ENCODE measurements around the gene CARMIL1. TPM values are rescaled to one million over a fixed set of nuclear protein-coding genes. Genes with fewer than 3 reads are reported as not detected.
A peak's percentile ranks its signal among the peaks of the same experiment; 100 is the strongest.

The CARMIL1 gene
- total RNA-seq, 1 donor from 2014 or later = 20.8 TPM

DNA sequence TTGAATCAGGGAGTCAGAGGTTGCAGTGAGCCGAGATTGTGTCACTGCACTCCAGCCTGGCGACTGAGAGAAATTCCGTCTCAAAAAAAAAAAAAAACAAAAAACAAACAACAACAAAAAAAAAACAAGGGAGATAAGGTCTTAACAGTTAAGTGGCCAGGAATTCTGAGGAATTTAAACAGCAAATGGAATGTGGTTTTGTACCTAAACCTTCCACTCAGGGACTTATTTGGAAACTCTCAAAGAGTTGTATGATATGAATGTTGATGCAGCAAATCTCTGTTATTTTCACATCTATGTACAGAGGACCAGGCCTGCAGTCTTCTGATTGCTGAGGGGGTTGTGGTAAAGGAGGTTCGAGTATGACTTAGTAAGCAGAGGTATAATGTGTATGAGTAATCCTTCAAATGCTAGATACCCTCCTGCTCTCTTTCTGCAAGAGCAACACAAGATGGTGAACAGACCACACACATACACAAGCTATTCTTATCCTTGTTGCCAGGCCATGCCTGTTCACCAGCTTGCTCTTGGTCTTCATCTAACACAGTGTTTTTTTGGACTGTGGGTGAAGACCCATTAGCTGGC lies 197.9 kb downstream of the CARMIL1 start:
- ATAC-seq (no peak), DNase-seq (ENCODE audit: low spot score) (no peak)
- intact Hi-C loops (cut with DNase I) = no loop called here

DNA sequence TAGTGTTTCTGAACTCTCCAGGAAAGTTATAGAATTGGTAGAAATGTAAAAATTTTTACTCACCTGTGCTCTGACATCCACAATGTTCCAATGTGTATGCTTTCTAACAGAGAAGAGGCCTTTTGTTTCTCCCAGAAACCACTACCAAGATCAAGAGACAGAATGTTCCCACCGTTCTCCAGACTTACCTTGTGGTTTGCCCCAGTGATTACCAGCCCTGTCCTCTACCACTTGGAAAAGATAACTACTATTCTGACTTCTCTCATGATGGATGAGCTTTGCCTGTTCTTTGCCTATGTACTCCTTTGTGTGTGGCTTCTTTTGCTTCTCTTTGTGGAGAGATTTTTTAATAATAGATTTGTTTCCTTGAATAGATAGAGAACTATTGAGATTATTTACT lies 199.8 kb downstream of the CARMIL1 start:
- intact Hi-C loops (cut with DNase I) = no loop called here
- DNase-seq (ENCODE audit: low spot score) (no peak), ATAC-seq (peak; percentile 80)

DNA sequence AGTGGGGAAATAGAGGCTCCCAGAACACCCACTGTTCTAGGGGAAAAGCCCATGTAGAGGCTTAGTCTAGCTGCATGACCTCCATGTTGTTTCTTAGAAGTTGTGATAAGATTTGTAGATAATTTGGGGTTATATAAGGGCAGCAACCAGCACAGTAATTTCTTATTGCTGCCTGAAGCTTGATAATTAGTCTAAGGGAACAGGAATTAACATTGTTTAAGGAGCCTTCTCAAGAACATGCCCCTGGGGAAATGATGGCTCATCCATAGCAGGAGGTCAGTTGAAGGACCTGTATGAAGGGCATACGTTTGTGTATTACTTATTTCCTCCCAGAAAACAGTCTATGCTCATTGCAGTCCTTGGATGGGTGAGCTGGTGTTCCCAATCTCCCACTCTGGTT lies 202.1 kb downstream of the CARMIL1 start:
- ATAC-seq = no peak
- no peak for DNase-seq (ENCODE audit: low spot score)
- intact Hi-C loops (cut with DNase I) = no loop called here

DNA sequence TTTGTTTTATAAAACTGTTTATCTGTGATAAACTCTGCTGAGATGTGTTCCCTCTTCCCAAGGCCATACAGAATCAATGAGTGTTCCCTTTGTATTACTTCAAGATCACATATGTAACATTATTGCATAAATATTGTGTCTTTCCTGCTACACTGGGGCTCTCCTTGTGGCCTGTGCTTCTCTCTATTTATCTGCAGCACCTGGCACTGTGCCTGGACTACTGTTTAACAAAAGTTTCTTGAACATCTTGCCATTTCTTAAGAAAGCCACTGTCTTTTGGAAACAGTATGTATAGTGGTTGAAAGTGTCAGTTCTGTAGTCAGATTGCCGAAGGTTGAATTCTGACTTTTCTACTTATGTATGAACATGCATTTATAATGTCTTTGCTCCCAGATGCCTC lies 203.8 kb downstream of the CARMIL1 start:
- no peak for DNase-seq (ENCODE audit: low spot score)
- no peak for ATAC-seq
- intact Hi-C loops (cut with DNase I) = no loop called here

DNA sequence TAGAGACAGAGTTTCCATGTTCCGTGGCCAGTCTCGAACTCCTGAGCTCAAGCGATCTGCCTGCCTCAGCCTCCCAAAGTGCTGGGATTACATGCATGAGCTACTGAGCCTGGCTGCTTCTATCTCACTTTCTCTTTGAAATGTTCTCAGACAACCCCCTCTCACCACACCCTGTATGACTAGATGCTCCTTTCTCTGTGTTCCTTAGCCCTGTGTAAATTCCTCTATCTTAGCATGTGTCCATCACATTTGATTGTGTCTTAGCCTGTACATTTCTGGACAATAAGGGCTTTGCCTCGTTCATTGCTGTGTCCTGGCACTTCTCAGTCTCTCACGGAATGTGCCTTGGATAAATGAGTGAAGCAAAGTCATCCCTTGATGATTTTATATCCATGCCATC lies 204.8 kb downstream of the CARMIL1 start:
- DNase-seq (ENCODE audit: low spot score) (no peak), ATAC-seq (no peak)
- intact Hi-C loops (cut with DNase I) = no loop called here

DNA sequence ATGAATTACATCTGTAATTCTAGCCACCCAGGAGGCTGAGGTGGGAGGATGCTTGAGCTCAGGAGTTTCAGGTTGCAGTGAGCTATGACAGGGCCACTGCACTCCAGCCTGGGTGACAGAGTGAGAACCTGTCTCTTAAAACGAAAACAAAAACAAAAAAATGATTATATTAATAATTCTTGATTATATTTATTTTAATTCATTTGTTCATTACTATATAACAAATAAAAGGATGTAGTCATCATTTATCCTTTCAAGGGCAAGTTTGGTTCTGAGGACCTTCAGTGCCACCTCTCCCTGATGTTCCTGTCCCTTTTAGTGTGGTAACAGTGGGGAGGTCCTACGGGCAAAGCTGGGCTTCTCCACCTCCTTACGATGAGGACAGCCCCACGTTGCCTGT lies 205.7 kb downstream of the CARMIL1 start:
- intact Hi-C loops (cut with DNase I) = no loop called here
- ATAC-seq = no peak

DNA sequence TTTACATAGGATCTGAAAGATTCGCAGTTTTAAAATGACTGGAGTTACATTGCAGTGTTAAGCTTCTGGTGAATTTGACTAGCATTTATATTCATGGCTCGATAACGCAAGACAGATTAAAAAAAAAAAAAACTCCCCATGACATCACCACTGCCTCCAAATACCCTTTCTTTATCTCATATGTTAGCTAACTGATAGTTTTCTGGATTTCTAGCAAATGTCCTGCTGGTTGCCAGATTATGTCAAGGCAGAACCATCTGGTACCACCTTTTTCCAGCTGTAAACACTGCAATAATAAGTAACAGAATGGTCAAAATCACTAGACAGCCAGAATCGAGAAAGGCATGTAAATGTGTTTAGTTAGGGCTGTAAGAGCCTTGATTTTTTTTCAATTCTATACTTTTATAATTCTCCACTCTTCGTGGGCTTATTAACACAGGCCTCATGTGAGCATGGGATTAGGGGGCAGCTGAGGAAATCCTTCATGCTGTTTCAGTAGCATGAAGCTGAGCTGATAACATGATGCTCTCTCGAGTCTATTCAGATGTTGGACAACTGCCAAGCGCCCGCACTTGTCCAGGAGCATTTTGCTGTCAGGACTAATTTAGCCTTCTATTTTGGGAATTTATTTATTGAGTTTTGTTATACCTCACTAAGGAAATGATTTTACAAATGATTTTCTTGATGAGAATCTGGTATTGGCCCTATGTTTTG lies 206.8 kb downstream of the CARMIL1 start:
- DNase-seq (ENCODE audit: low spot score) = no peak
- intact Hi-C loops (cut with DNase I) = no loop called here
- no peak for ATAC-seq

More for the DNA sequence above, 205.7 kb downstream of the CARMIL1 start:
- DNase-seq (ENCODE audit: low spot score) = no peak

DNA sequence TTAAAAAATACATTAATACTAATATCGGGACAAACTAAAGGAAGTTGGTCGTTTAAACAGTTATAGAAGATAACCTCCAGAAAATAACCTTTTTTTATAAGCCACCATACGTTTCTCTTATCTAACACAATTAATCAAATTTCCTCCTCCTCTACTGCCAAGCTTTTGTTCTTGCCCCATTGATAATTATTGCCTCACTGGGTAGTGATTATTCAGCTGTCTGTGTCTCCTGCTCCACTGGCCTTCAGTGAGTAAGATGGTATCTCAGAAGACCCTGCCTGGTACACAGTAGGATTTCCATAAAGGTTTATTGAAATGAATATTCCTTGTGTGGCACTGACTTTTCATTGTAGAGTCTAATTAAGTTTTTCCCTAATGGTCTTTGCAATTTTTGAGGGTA lies 207.4 kb downstream of the CARMIL1 start:
- DNase-seq (ENCODE audit: low spot score) = no peak
- intact Hi-C loops (cut with DNase I) = no loop called here
- no peak for ATAC-seq

DNA sequence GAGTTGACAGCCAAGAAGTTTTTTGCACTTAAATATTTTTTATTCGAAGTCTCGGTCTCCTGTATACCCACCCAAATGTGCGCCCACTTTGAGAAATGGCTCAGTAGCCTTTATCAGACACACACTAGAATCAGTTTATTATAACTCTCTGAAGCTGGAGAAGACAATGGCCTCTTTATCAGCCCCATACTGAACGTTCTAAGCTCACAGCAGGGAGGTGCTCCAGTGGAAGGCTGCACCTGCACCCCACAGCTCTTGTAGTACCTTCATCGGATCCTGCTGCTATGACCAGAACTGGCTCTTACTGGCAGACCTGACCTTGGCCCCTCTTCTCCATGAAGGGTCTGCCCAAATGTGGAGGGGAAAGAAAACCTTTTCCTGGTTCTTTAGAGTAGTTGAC lies 207.8 kb downstream of the CARMIL1 start:
- ATAC-seq (no peak), DNase-seq (ENCODE audit: low spot score) (no peak)
- intact Hi-C loops (cut with DNase I) = no loop called here

DNA sequence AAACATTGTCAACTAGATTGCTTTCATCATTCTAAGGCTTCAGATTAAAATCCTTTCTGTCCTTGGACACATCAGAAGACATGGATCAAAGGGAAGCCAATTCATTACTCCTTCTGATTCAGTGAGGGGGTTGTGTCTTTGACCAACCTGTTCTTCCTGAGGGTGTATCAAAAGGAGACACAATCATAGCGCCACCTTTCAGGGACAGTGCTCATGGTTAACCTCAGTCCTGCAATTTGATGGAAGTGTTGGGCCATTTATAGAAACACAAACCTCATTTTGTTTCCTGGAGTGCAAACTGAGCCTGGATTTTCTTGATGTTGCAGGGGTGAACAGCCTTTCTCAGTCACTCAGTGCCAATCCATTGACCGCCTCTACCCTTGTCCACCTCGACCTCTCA lies 209.0 kb downstream of the CARMIL1 start:
- intact Hi-C loops (cut with DNase I) = no loop called here
- DNase-seq (ENCODE audit: low spot score) (no peak), ATAC-seq (no peak)

DNA sequence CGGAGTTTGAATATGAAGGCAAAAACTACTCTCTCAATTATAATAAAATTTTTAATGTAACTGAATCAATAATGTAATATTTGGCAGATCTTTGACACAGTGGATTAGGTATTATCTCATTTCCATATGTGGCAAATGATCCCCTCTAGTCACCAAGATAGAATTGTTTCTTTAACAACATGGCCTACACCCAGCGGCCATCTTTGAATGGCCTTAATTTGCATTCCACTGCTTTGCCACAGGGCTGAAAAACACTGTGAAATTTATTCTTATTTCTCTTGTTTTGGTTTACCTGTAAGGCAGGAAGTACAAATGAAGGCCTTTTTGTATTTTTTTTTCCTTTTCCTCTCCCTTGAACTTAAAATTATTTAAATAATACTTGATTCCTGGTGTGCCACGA lies 210.2 kb downstream of the CARMIL1 start:
- intact Hi-C loops (cut with DNase I) = no loop called here
- ATAC-seq = no peak
- DNase-seq (ENCODE audit: low spot score) = no peak

DNA sequence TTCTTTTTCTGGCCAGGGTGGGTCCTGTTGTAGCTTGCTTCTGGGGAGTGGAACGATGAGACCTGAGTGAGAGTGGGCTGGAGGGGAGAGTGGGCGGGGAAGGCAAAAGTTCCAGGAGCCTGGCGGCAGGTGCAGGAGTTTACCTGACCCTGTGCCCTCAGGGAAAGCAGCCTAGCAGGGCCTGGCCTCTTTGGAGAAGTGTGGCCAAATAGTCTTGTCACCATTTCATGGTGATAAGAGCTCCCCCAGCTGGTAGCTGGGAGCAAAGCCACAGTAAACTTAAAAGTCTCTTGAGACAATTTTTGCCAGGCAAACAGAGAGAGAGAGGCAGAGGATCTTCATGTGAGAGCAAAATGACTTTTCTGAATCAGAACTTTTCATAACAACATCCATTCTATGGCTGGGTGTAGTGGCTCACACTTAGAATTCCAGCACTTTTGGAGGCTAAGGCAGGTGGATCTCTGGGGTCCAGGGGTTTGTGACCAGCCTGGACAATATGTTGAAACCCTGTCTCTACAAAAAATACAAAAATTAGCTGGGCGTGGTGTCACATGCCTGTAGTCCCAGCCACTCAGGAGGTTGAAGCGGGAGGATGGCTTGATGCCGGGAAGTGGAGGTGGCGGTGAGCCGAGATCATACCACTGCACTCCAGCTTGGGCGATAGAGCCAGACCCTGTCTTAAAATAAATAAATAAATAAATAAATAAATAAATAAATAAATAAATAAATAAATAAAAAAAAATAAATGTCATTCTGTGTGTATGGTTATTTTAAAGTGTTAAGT lies 211.0 kb downstream of the CARMIL1 start:
- DNase-seq (ENCODE audit: low spot score) (peak; percentile 81), ATAC-seq (peak; percentile 95)
- intact Hi-C loops (cut with DNase I) = loop anchor here (5.0 kb wide), 1 partner anchor 223 kb away; no protein-coding TSS in a partner anchor

DNA sequence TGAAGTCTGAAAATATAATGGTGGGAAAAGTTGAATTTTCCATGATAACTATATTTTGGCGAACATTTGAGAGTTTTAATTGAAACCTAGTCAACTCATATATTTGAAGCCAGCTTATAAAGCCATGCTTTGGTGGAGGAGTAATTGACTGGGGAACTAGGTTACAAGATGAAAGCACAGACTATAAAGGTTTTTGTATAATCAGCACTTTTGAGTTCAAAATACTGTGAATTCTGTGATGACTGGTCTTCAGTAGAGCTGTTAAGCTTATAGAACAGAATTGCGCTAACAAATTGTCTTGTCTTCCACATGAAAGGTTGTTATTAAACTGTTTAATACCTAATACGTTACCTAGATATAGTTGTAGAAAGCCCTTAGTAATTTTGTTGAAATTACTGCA lies 213.8 kb downstream of the CARMIL1 start:
- no peak for ATAC-seq
- intact Hi-C loops (cut with DNase I) = loop anchor here (5.0 kb wide), 1 partner anchor 226 kb away; no protein-coding TSS in a partner anchor
- DNase-seq (ENCODE audit: low spot score) = no peak

DNA sequence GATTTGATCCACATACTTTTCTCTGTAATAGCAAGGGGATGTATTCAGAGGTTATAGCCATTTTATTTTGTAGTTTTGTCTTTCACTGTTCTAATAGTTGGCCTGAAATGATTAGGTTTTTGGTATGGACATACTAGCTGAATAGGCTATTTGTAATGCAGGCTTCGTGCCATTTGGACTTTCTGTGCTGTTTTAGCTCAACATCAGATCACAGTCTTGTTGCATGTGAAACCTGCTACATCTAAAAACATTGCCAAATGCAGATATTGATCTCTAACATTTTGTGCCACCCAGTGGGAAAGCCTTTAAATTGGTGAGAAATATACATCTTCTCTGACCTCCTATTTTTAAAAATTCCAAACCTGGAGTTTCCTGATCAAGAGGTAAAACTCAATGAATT lies 215.3 kb downstream of the CARMIL1 start:
- ATAC-seq = no peak
- intact Hi-C loops (cut with DNase I) = loop anchor here (5.0 kb wide), 1 partner anchor 227 kb away; no protein-coding TSS in a partner anchor
- DNase-seq (ENCODE audit: low spot score) = no peak

DNA sequence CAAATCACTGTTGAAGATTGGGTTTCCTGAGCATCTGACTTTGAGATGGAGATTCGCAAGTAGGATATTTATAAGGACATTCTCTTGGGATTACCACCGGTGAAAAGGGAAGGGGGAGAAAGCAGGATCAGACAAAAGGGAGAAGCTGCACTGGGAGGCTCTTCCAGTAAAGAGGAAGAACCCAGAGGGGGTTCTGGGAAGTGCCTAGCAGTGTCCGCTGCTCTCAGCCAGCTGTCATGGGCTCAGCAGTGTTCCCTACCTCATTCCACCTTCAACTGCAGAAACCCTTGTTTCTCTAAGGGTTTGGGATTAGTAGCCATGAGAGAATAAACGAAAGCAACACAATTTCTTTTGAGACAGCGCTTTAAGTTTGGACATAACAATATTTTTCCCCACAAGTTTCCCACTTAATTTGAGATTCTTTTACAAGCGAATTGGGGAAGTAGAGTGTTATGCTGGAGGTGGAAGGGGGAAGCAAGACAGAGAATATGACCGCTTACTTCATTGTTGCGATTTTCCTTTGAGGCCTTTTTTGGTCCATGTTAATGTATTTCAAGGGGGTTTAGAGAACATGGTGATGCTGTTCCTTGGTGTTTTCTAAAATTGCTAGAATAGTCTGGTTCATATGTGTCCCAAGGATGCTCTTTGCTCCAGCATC lies 218.3 kb downstream of the CARMIL1 start:
- intact Hi-C loops (cut with DNase I) = no loop called here
- ATAC-seq = no peak
- DNase-seq (ENCODE audit: low spot score) = no peak

DNA sequence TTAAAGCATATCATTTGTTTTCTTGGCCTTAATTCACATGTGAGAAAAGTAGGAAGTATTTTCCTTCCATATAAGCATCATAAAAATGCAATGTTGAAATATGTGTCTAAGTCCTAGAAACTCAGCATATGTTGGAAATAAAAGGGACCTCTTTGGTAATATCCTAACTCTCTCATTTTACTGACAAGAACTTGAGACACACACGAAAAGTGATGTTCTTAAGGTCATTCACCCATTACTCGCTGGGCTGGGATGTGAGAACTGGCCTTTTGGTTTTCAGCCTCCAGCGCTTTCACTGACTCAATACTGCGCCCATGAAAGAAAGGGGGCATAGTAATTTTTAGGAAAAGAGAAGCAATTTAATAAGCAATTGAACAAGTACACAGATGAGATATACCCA lies 219.3 kb downstream of the CARMIL1 start:
- ATAC-seq = no peak
- DNase-seq (ENCODE audit: low spot score) = no peak
- intact Hi-C loops (cut with DNase I) = no loop called here

DNA sequence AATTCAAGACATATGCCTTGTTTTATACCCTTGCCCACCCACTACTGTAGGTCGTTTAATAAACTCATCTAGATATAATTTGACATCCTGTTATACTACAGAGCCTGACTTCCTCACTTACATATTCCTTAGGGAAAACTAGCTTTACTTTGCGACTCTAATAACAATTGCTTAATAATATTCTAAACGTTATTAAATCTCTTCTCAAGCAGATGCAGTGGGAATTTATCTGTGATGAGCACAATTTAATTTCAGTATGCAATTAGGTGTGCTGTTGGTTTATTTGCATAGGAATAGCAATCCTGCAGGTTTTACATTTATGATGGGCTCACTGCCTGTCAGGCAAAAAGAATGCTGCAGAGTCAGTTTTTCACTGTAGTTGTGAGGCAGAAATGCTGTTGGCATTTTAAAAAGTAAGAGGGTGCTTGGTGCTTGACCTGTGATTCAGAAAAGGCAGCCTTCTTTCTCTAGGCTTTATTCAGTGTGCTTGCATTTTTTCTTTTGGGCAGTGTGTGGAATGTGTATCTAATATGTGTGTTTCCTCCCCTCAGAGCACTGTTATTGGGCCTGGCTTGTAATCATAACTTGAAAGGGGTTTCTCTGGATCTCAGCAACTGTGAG lies 220.6 kb downstream of the CARMIL1 start:
- ATAC-seq (no peak), DNase-seq (ENCODE audit: low spot score) (no peak)
- intact Hi-C loops (cut with DNase I) = no loop called here

DNA sequence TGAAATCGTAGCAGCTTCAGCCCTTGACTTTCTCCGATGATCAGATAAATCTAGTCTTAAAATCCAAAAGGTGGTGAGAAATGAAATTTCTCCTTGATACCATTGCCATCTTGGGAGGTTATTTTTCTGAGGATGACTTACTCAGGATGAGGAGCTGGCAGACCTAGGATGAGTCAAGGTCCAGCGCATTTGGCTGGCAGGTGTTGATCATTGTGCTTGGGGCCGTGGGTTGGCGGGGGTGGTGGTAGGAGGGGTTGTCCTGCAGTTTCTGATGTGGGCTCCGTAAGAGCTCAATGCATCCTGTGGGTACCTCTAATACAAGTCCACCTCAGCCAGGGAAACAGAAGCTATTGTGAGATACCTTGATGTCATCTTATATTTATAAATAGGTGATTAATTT lies 224.5 kb downstream of the CARMIL1 start:
- DNase-seq (ENCODE audit: low spot score) = no peak
- intact Hi-C loops (cut with DNase I) = no loop called here
- ATAC-seq = no peak

DNA sequence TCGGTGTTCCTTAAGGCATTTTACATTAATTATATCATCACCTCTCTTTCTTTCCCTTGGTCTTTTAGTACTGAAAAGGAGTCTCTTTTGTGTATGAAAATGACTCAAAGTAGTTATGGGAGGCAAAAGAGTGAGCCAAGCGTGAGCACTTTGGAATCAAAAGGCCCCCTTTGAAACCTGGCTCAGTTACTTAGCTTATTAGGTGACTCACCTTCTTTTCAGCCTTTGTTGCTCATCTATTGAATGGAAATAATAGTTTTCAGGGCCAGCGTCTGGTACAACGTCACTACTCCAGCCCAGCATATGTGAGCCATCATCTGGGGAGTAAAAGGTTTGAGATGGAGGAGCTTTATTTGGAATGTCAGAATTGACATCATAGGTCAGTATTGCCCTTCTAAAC lies 225.5 kb downstream of the CARMIL1 start:
- DNase-seq (ENCODE audit: low spot score) = no peak
- ATAC-seq = no peak
- intact Hi-C loops (cut with DNase I) = no loop called here

Data from sciatic nerve (tissue), 2 donors.